Right cardiac atrium (tissue), 5 donors: Measurements from ENCODE around the gene AKR1C3. TPM values are rescaled to one million over a fixed set of nuclear protein-coding genes. Genes with fewer than 3 reads are reported as not detected.
A peak's percentile ranks its signal among the peaks of the same experiment; 100 is the strongest.
"Not testable (repeated sequence)": the region's sequence is repeated elsewhere in the genome, so short reads cannot be mapped to it uniquely, and the experiment has no call there.

Source experiments
- ATAC-seq, 2 donors: fragments of 200-7000 bp; cut with Tn5 transposase; one replicate each; pipeline versions ENCODE4 v1.8.0 to v1.9.1; 2020; ENCODE audit warnings: moderate library complexity in 2 of 2, mild to moderate bottlenecking in 1 of 2
- DNase-seq, 3 donors: peaks; one replicate each; pipeline ENCODE4 v3.0.0-alpha.2; 2020
- H3K27ac ChIP-seq: one replicate; pipeline ENCODE4 v1.5.1; 2013; ENCODE audit warnings: mild to moderate bottlenecking, low read length, control low read depth, moderate library complexity
- H3K27me3 ChIP-seq: one replicate; pipeline ENCODE4 v1.6.1; 2013; ENCODE audit not compliant: control insufficient read depth, insufficient read depth
- H3K4me1 ChIP-seq: one replicate; pipeline ENCODE4 v1.6.1; 2013; ENCODE audit warnings: low read length; ENCODE audit not compliant: control insufficient read depth, insufficient read depth
- H3K4me3 ChIP-seq: one replicate; pipeline ENCODE4 v1.5.1; 2013; ENCODE audit warnings: low read length, control low read depth
- H3K9me3 ChIP-seq: one replicate; pipeline ENCODE4 v1.6.1; 2013; ENCODE audit warnings: low read length; ENCODE audit not compliant: control insufficient read depth
- WGBS: extraction: QIAGEN DNeasy Blood & Tissue Kit; methylation state at CpG from one replicate; pipeline ENCODE4 v1.1.7; 2013; 5-methylcytosine and 5-hydroxymethylcytosine counted together
- intact Hi-C, 4 donors: fragments of 100-400 bp; cut with DNase I; formaldehyde crosslinking; loops; one replicate each; pipeline versions ENCODE4 v1.11.0 to v1.14.0; 2022 to 2023
- long read RNA-seq, 4 donors: library from polyadenylated mRNA; unstranded; transcript quantifications; one replicate each; pipeline ENCODE4 v2.0.0, GENCODE V29; 2020 to 2021
- polyA plus RNA-seq: library from polyadenylated mRNA; stranded (reverse); fragments of 200-250 nt; gene quantifications from one replicate; pipeline ENCODE4 v1.2.3, GENCODE V29; 2013
- total RNA-seq, 4 donors: library from RNA; stranded (reverse); fragmentation: NEBNext Ultra II Directional; extraction: Animal tissue kit (Norgen Biotek cat#: 25700); gene quantifications; one replicate each; pipeline ENCODE4 v1.2.1, GENCODE V29; 2021
- donor health status: healthy with polysubstance abuse.
- donor health status: DM: no; HTN: yes; CAD: no.
- donor health status: DM: no; HTN: no; CAD: no.
- donor health status: DM: no; HTN: yes; CAD: no; lungs with severe emphysema.
- donor health status: DM: yes; HTN: yes; CAD: no.

AKR1C3 gene
- total RNA-seq (10 to 100 TPM; 28.1 to 60.8 (median 54.1) TPM), polyA plus RNA-seq (40.3 TPM)
- long read RNA-seq, donor 1, transcript AKR1C3-201 (9 exons, 1,807 nt) = major isoform, 42 of 49 reads
- long read RNA-seq, donor 1, transcript AKR1C3-208 (2 exons, 629 nt) = minor isoform, 5 of 49 reads
- long read RNA-seq, donor 1, partial matches to known transcripts = 0 of 49 reads
- long read RNA-seq, donor 1, other reads (novel, unspliced or antisense) = 2 of 49 reads
- long read RNA-seq, donor 2, transcript AKR1C3-201 (9 exons, 1,807 nt) = major isoform, 15 of 15 reads
- long read RNA-seq, donor 2, partial matches to known transcripts = 0 of 15 reads
- long read RNA-seq, donor 2, other reads (novel, unspliced or antisense) = 0 of 15 reads
- long read RNA-seq, donor 3, transcript AKR1C3-201 (9 exons, 1,807 nt) = major isoform, 61 of 66 reads
- long read RNA-seq, donor 3, partial matches to known transcripts = 2 of 66 reads
- long read RNA-seq, donor 3, other reads (novel, unspliced or antisense) = 3 of 66 reads
- long read RNA-seq, donor 4, transcript AKR1C3-201 (9 exons, 1,807 nt) = major isoform, 13 of 14 reads
- long read RNA-seq, donor 4, partial matches to known transcripts = 0 of 14 reads
- long read RNA-seq, donor 4, other reads (novel, unspliced or antisense) = 1 of 14 reads

DNA sequence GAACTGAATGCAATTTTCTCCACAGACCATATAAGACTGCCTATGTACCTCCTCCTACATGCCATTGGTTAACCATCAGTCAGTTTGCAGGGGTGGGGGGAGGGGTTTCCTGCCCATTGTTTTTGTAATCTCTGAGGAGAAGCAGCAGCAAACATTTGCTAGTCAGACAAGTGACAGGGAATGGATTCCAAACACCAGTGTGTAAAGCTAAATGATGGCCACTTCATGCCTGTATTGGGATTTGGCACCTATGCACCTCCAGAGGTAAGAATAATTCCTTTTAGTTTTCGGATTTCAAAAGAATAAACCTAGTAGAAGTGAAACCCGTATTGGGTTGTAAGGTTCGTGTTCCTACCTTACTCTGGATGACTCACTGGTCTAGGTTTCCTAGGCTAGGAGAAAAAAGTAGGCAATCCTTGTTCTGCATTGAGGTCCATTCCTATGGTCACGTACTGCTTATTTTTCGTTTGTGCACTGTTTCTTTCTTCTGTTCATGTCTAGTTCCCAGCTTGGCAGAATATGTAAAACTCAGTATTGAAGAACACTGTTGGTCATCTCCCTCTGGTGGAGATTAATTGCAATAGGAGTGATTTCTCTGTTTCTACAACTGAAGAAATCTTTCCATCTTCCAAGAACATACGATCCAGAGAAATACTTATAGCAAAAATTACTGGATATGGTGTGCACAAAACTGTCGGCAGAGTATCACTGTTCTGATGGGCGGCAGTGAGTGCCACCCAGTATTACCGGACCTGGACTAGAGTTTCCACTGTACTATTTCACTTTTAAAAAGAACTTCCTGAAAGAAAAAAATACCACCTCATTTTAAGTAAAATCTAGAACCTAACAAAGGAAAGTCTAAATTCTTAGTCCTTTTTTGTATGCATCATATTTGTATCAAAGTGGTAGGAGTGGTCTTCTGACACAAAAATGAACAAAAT lies at the start of gene AKR1C3:
TSS of gene AKR1C3 (plus strand) at position 150 of the 941 bp plus-strand sequence. CDS start at position 181, 31 bp downstream.
- Histone ChIP-seq H3K4me1 (no peaks in the 10 kb centered on the region), H3K4me3 (peak within 1 kb of the TSS; percentile 99), H3K27ac (peak within 1 kb of the TSS; percentile 67), H3K27me3 (no peaks in the 10 kb centered on the region), H3K9me3 (no peaks in the 10 kb centered on the region)
- WGBS = 21% methylated on average over 9 of the region's 9 CpGs
- ATAC-seq (peak; percentile 88 to 89), DNase-seq (no peak)
- intact Hi-C loops = loop anchor here (2.0 to 10.0 kb wide), 6 partner anchors 80 to 250 kb away; no protein-coding TSS in a partner anchor

- Histone ChIP-seq H3K27ac (no peak overlapping the region), H3K9me3 (no peaks in the 10 kb centered on the region), H3K4me1 (no peaks in the 10 kb centered on the region), H3K27me3 (no peaks in the 10 kb centered on the region), H3K4me3 (no peak overlapping the region)
- no peak for ATAC-seq
- no peak for DNase-seq
- intact Hi-C loops = no loop called here
- 91% methylated on average over 9 of the region's 9 CpGs for WGBS
Observed at GRCh38 chr10:5045095-5045494, 49.1 kb upstream of the AKR1C3 start.

GRCh38 chr10:5046410-5046809 lies 47.8 kb upstream of the AKR1C3 start:
- Histone ChIP-seq H3K9me3 (no peaks in the 10 kb centered on the region), H3K27ac (no peak overlapping the region), H3K4me3 (no peak overlapping the region), H3K27me3 (no peaks in the 10 kb centered on the region), H3K4me1 (no peaks in the 10 kb centered on the region)
- intact Hi-C loops = no loop called here
- 93% methylated on average over 6 of the region's 6 CpGs for WGBS
- ATAC-seq (no peak), DNase-seq (no peak)

GRCh38 chr10:5047055-5047454 lies 47.2 kb upstream of the AKR1C3 start:
- H3K4me3 ChIP-seq, intact Hi-C loops, H3K9me3 ChIP-seq, H3K27me3 ChIP-seq, H3K4me1 ChIP-seq, ATAC-seq, DNase-seq, H3K27ac ChIP-seq: not testable (repeated sequence)
- WGBS = 87% methylated on average over 5 of the region's 5 CpGs

DNA sequence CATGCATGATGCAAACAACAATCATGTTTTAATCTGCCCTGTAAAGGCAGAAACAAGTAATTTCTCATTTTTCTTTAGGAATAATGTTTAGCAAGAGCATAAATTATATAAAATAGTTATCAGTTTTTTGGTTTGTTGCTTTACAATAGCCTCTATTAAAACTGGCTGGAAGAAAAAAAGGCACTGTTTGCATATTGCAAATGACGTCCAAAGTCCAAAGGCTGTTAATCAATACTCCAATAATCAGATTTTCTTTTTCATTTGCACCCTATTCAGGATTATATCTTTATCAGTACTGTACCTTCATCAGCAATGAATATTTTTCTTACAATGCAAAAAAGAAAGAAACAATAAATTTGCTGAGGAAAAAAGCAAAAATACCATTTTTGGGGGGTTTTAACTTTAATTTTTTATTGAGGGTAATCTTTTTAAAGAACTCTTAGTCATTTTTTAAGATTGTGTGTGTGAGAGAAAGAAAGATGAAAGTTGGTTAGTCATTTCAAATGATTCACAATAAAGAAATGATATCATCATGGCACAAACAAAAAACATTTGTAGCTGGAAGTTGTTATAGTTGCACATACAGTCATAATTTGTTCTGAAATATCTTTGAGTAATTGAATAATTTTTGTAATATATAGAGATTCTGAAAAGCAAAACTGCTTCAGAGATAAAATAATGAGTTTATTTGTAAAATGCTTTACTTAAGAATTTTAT lies 46.1 kb upstream of the AKR1C3 start:
- no peak overlapping the region for H3K4me3 ChIP-seq
- no peaks in the 10 kb centered on the region for H3K27me3 ChIP-seq
- H3K9me3 ChIP-seq = no peaks in the 10 kb centered on the region
- DNase-seq = no peak
- intact Hi-C loops = no loop called here
- no peaks in the 10 kb centered on the region for H3K4me1 ChIP-seq
- 77% methylated on average over 1 of the region's 1 CpG for WGBS
- no peak overlapping the region for H3K27ac ChIP-seq
- ATAC-seq = no peak

GRCh38 chr10:5052951-5053500 lies 41.2 kb upstream of the AKR1C3 start:
- H3K27ac ChIP-seq, ATAC-seq, H3K4me1 ChIP-seq, H3K4me3 ChIP-seq, H3K27me3 ChIP-seq, intact Hi-C loops, H3K9me3 ChIP-seq: not testable (repeated sequence)
- 96% methylated on average over 16 of the region's 16 CpGs for WGBS
- peak in 2 of 3 donors; percentile 29 to 57 for DNase-seq

- H3K9me3 ChIP-seq, DNase-seq, H3K27me3 ChIP-seq, H3K4me3 ChIP-seq, intact Hi-C loops, H3K4me1 ChIP-seq, H3K27ac ChIP-seq, ATAC-seq: not testable (repeated sequence)
- WGBS = 65% methylated on average over 2 of the region's 2 CpGs
Observed at GRCh38 chr10:5054831-5055230, 39.4 kb upstream of the AKR1C3 start.

- ATAC-seq, DNase-seq, H3K4me3 ChIP-seq, H3K27me3 ChIP-seq, intact Hi-C loops, H3K27ac ChIP-seq, H3K4me1 ChIP-seq, H3K9me3 ChIP-seq: not testable (repeated sequence)
- WGBS = 86% methylated on average over 8 of the region's 8 CpGs
Observed at GRCh38 chr10:5059267-5059666, 34.9 kb upstream of the AKR1C3 start.

- H3K27ac ChIP-seq, H3K4me1 ChIP-seq, H3K9me3 ChIP-seq, H3K4me3 ChIP-seq, ATAC-seq, intact Hi-C loops, H3K27me3 ChIP-seq: not testable (repeated sequence)
- DNase-seq = peak in 1 of 3 donors; percentile 24
- 94% methylated on average over 13 of the region's 13 CpGs for WGBS
Observed at GRCh38 chr10:5060791-5061190, 33.4 kb upstream of the AKR1C3 start.

GRCh38 chr10:5064656-5065055 lies 29.6 kb upstream of the AKR1C3 start:
- Histone ChIP-seq H3K27me3 (no peaks in the 10 kb centered on the region), H3K4me1 (no peaks in the 10 kb centered on the region), H3K9me3 (no peaks in the 10 kb centered on the region), H3K27ac (no peak overlapping the region), H3K4me3 (no peak overlapping the region)
- intact Hi-C loops = no loop called here
- WGBS = 84% methylated on average over 1 of the region's 1 CpG
- DNase-seq (no peak), ATAC-seq (no peak)
